ENCODE measurements around the gene MRPL21. TPM values are rescaled to one million over a fixed set of nuclear protein-coding genes. Genes with fewer than 3 reads are reported as not detected.

Gene MRPL21
- total RNA-seq, 2 donors from 2014 or later = 43.4 to 96.4 TPM

DNA sequence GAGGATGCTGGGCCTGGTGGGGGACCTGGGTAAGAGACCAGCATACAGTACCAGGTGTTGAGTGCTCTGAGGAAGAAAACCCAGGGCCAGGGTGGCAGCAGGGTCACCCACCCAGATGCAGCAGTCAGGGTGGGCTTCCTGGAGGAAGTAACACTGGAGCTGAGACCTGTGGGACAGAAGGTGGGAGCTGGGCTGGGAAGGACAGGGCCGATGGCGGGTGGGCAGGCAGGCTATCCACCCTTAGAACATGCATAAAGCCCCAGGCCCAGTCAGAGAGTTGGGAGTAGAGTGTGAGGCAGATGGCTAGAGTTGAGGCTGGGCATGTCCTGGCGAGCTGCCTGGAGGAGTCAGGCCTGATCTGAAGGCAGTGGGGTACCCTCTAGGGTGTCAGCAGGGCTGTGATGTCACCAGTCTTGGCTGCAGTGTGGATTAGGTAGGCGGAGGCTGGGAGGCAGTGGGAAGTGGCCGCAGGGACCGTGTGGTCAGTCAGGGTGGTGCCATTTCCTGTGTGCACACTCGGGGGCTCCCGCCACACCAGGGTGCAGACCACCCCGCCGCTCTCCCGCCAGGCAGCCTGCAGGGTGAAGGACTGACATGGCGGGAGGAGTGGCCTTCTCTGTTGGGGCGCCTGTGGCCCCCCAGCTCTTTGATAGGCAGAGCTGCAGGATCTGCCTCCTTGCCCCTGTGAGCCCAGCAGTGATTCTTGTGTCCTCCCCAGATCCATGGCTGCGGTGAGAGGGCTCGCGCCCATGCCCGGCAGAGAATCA is 35.4 kb upstream of the MRPL21 start:
- Mint-ChIP-seq H3K9me3 (no peaks in the 10 kb centered on the region), H3K4me1 (no peaks in the 10 kb centered on the region), H3K36me3 (ENCODE audit: low read depth) (peaks cover 38% of the 10 kb centered on the region)

DNA sequence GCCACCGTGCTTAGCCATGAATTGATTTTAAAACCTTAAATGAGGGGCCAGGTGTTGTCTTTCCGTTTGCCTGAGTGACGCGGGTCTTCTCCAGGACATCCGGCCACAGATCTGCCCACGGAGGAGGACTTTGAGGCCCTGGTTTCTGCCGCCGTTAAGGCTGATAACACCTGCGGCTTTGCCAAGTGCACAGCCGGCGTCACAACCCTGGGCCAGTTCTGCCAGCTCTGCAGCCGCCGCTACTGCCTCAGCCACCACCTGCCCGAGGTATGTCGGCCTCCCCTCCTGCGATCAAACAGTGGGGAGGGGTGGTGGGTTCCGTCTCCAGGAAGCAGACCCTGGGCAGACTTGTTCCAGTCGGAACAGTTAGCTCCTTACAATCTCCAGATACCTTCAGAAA is 34.5 kb upstream of the MRPL21 start:
- H3K27me3 Mint-ChIP-seq = no peaks in the 10 kb centered on the region
- no peaks in the 10 kb centered on the region for H3K9me3 Mint-ChIP-seq

More for the DNA sequence above, 35.4 kb upstream of the MRPL21 start:
- H3K27me3 Mint-ChIP-seq = no peaks in the 10 kb centered on the region
- no peak overlapping the region for H3K4me3 Mint-ChIP-seq
- no peak for ATAC-seq (replicated peaks)
- no peak overlapping the region for H3K27ac Mint-ChIP-seq

DNA sequence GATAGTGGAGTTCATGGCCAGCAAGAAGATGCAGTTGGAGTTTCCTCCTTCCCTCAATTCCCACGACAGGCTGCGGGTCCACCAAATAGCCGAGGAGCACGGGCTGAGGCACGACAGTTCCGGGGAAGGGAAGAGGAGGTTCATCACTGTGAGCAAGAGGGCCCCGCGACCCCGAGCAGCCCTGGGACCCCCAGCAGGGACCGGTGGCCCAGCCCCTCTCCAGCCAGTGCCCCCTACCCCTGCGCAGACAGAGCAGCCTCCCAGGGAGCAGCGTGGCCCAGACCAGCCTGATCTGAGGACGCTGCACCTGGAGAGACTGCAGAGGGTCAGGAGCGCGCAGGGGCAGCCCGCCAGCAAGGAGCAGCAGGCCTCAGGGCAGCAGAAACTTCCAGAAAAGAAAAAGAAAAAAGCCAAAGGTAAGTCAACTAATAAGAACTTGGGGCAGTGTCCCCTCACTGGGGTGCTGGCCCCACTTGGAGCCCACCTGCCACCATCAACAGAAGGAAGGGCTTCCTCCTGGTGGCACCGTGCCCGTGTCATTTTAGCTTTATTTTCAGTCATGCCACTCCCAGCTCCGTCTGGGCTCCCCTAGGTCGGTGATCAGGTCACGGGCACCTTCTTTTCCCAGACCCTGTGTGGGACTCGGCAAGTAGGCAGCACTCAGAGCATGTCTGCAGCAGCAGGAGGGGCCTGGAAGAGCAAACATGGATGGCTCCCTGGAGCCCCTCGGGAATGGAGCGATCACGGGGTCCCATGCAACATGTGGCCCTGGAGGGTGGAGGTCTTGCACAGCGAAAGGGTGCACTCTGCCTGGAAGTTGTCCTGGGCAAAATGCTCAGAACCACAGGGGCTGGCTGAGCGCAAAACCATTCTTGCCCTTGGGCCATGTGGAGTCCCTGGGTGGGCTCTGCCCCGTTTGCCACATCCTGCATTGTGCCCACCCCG is 33.3 kb upstream of the MRPL21 start:
- H3K27me3 Mint-ChIP-seq = no peaks in the 10 kb centered on the region
- no peaks in the 10 kb centered on the region for H3K9me3 Mint-ChIP-seq
- ATAC-seq (replicated peaks) = no peak
- no peaks in the 10 kb centered on the region for H3K4me1 Mint-ChIP-seq
- H3K36me3 Mint-ChIP-seq (ENCODE audit: low read depth) = peaks cover 38% of the 10 kb centered on the region
- no peak overlapping the region for H3K4me3 Mint-ChIP-seq
- H3K27ac Mint-ChIP-seq = no peak overlapping the region

More for the DNA sequence above, 34.5 kb upstream of the MRPL21 start:
- H3K27ac Mint-ChIP-seq = no peak overlapping the region
- H3K4me3 Mint-ChIP-seq = no peak overlapping the region
- H3K4me1 Mint-ChIP-seq = no peaks in the 10 kb centered on the region
- peaks cover 38% of the 10 kb centered on the region for H3K36me3 Mint-ChIP-seq (ENCODE audit: low read depth)
- no peak for ATAC-seq (replicated peaks)

DNA sequence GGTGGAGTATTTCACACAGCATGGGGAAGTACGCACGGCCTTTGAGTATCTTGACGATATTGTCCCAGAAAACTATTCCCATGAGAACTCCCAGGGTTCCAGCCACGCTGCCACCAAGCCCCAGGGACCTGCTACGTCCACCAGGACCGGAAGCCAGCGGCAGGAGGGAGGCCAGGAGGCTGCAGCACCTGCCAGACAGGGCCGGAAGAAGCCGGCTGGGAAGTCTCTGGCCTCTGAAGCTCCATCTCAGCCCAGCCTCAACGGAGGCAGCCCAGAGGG is 32.7 kb upstream of the MRPL21 start:
- H3K9me3 Mint-ChIP-seq = no peaks in the 10 kb centered on the region
- H3K27ac Mint-ChIP-seq = no peak overlapping the region
- no peak overlapping the region for H3K4me3 Mint-ChIP-seq
- no peaks in the 10 kb centered on the region for H3K4me1 Mint-ChIP-seq
- ATAC-seq (replicated peaks) = no peak
- H3K27me3 Mint-ChIP-seq = no peaks in the 10 kb centered on the region
- peaks cover 38% of the 10 kb centered on the region for H3K36me3 Mint-ChIP-seq (ENCODE audit: low read depth)

DNA sequence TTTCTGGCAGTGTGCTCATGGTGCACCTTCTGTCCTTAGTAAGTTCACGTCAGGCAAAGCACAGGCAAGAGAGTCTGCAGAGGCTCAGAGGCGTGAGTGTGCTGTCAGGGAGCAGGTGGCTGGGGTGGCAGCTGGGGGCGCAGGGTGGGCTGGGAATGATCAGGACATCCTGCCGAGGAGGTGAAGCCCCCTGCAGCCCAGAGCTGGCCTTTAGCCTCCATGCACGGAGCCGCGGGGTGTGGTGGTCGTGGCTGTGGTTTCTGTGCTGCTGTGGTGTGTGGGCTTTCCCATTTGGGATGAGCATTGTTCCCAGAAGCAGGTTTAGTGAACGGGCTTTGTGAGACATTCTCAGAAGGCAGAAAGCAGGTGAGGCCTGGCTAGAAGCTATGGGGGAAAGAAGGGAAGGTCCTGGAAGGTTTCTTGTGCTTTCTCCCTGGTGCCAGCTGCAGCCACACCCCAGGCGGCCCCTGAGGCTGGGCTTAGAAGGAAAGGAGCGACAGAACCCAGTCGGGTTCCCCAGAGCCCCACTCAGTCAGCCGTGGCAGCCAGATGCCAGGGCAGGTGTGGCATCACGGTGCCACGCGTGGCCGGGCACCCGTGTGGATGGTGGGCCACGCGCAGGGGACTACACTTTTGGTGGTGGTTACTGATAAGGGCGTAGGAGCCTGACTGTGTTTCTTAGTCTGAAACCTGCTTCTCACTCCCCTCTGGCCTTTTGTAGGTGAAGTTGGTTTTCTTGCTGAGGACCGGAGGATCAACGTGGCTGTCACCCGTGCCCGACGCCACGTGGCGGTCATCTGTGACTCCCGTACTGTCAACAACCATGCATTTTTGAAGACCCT is 32.1 kb upstream of the MRPL21 start:
- H3K4me1 Mint-ChIP-seq = no peaks in the 10 kb centered on the region
- no peak overlapping the region for H3K27ac Mint-ChIP-seq
- no peak overlapping the region for H3K4me3 Mint-ChIP-seq
- H3K9me3 Mint-ChIP-seq = no peaks in the 10 kb centered on the region
- peaks cover 35% of the 10 kb centered on the region for H3K36me3 Mint-ChIP-seq (ENCODE audit: low read depth)
- no peaks in the 10 kb centered on the region for H3K27me3 Mint-ChIP-seq
- no peak for ATAC-seq (replicated peaks)

DNA sequence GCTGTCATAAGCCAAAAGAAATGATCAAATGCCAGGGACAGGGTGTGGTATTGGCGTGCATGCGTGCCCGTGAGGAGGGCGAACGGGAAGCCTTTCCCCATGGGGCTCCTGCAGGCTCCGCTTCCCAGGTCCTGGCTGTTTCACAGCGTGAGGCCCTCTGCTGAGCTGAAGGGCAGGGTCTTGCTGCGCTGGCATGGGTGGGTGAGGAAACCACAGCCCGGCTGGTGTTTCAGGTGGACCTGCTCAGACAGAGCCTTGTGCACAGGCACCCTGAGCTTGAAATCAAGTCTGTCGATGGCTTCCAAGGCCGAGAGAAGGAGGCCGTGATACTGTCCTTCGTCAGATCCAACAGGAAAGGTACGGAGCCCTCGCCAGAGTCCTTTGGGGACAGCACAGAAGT is 31.4 kb upstream of the MRPL21 start:
- Mint-ChIP-seq H3K27ac (no peak overlapping the region), H3K4me1 (peaks cover 5% of the 10 kb centered on the region), H3K9me3 (no peaks in the 10 kb centered on the region), H3K36me3 (ENCODE audit: low read depth) (peaks cover 39% of the 10 kb centered on the region), H3K27me3 (no peaks in the 10 kb centered on the region), H3K4me3 (no peak overlapping the region)
- ATAC-seq (replicated peaks) = no peak

DNA sequence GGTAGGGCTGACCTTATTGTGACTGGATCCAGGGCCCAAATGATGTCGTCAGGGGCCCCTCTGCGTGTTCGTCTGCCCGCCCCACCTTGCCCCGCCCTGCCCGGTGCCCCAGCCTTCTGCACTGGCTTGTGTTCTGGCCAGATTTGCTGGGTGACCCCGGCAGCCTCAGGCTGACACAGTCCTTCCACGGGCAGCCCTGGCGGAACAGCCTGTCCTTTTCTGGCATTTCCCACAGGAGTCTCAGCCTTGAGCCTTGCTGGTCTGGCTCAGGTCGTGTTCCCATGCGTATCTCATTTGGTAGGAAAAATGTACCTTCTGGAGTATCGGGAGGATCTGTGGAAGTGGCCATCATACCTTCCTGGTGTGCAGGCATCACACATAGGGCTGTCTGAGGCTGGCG is 31.0 kb upstream of the MRPL21 start:
- peaks cover 43% of the 10 kb centered on the region for H3K36me3 Mint-ChIP-seq (ENCODE audit: low read depth)
- no peak for ATAC-seq (replicated peaks)
- no peaks in the 10 kb centered on the region for H3K27me3 Mint-ChIP-seq
- no peaks in the 10 kb centered on the region for H3K9me3 Mint-ChIP-seq
- no peak overlapping the region for H3K4me3 Mint-ChIP-seq
- H3K4me1 Mint-ChIP-seq = peaks cover 6% of the 10 kb centered on the region
- no peak overlapping the region for H3K27ac Mint-ChIP-seq

DNA sequence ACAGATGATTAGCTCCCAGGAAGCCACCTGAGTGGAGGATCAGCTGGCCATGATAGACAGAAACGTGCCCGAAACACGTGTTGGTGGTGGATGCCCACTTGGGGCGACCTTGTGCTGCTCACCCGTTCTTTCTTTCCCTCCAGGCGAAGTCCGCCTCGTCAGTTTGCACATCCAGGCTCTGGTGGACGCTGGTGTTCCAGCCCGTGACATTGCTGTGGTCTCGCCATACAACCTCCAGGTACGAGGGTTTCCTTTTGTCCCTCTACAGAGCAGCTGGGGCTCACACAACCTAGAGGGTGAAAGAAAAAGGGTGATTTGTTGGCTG is 30.7 kb upstream of the MRPL21 start:
- Mint-ChIP-seq H3K27me3 (no peaks in the 10 kb centered on the region), H3K4me1 (peaks cover 6% of the 10 kb centered on the region), H3K9me3 (no peaks in the 10 kb centered on the region), H3K4me3 (no peak overlapping the region), H3K27ac (no peak overlapping the region), H3K36me3 (ENCODE audit: low read depth) (peaks cover 47% of the 10 kb centered on the region)
- ATAC-seq (replicated peaks) = no peak

DNA sequence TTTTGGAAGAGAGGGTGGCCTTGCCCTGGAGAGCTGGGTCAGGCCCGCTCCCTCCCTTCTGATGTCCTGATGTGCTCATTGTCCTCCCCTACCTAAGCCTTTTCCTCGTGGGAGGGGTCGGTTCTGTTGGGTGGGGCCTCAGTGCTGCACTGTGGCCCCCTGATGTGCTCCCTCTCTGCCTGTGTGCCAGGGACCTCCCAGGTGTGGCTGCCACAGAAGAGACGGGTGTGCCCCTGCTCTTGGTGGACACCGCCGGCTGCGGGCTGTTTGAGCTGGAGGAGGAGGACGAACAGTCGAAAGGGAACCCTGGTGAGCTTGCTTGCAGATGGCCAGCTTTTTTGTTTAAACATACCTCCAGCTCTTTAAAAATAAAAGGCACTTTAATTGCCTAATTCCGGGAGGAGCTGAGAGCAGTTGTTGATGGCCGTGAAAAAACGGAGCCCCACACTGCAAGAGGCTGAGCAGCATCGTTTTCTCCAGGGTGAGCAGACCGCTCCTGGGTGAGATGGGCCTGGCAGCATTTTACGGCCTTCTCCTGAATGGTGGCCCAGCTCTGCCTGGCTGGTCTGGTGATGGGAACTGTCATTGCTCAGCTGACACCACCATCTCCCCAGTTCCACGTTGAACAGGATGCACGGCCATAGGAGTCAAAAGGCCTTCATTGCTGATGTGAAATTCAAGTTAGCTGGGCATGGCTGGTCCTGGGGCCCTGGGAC is 30.1 kb upstream of the MRPL21 start:
- peaks cover 6% of the 10 kb centered on the region for H3K4me1 Mint-ChIP-seq
- H3K9me3 Mint-ChIP-seq = no peaks in the 10 kb centered on the region
- peaks cover 48% of the 10 kb centered on the region for H3K36me3 Mint-ChIP-seq (ENCODE audit: low read depth)
- H3K27ac Mint-ChIP-seq = no peak overlapping the region
- no peaks in the 10 kb centered on the region for H3K27me3 Mint-ChIP-seq
- H3K4me3 Mint-ChIP-seq = no peak overlapping the region
- no peak for ATAC-seq (replicated peaks)

DNA sequence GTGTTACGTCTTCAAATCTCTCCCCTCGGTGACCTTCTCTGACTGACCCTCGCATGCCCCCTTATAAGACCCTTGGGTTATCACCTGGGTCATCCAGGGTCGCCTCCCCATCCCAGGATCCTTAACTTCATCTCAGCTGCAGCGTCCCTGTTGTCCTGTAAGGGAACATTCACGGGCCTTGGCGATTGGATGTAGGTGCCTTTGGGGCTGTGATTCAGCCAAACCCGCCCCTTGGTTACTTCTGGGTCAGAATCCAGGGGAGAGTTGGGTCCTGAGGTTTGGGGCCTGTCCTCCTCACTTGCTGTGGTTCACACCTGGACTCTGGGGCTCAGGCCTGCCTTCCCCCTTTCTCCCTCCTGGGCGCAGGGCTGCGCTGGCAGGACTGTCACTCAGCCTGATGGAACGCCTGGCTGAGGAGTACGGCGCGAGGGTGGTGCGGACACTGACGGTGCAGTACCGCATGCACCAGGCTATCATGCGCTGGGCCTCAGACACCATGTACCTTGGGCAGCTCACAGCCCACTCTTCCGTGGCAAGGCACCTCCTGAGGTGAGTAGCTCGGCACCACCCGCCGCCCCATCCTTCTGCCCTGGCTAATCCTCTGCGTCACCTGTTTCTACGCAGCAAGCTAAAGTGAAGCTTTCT is 29.4 kb upstream of the MRPL21 start:
- H3K4me3 Mint-ChIP-seq = no peak overlapping the region
- H3K36me3 Mint-ChIP-seq (ENCODE audit: low read depth) = peaks cover 48% of the 10 kb centered on the region
- ATAC-seq (replicated peaks) = no peak
- no peaks in the 10 kb centered on the region for H3K27me3 Mint-ChIP-seq
- H3K4me1 Mint-ChIP-seq = peaks cover 6% of the 10 kb centered on the region
- no peak overlapping the region for H3K27ac Mint-ChIP-seq
- H3K9me3 Mint-ChIP-seq = no peaks in the 10 kb centered on the region

DNA sequence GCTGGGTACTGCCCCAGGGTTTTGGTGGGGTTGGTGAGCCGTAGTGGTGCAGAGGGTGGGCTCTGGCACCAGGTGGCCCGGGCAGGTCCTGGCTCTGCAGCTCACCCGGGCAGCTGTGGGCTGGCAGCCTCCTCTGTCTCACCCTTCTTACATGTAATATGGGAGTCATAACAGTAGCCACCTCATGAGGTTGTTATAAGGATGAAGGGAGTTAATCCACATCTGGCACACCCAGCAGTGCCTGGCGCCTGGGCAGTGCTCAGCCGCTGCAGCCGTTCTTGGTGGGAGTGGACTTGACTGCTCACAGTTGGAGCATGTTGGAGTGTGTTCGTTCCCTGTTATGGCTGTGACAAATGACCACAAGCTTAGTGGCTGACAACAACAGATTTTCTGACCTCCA is 28.7 kb upstream of the MRPL21 start:
- Mint-ChIP-seq H3K4me1 (peaks cover 6% of the 10 kb centered on the region), H3K27ac (no peak overlapping the region), H3K9me3 (no peaks in the 10 kb centered on the region), H3K36me3 (ENCODE audit: low read depth) (peaks cover 49% of the 10 kb centered on the region), H3K4me3 (no peak overlapping the region), H3K27me3 (no peaks in the 10 kb centered on the region)
- no peak for ATAC-seq (replicated peaks)

DNA sequence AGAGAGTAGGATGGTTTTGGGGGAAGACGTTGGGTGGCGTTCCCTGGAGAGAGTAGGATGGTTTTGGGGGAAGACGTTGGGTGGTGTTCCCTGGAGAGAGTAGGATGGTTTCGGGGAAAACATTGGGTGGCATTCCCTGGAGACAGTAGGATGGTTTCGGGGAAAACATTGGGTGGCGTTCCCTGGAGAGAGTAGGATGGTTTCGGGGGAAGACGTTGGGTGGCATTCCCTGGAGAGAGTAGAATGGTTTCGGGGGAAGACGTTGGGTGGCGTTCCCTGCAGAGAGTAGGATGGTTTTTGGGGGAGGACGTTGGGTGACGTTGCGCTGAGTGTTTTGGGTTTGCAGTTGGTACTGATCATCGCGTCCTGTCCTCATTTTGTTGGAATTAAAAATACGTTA is 28.3 kb upstream of the MRPL21 start:
- H3K9me3 Mint-ChIP-seq = no peaks in the 10 kb centered on the region
- peaks cover 49% of the 10 kb centered on the region for H3K36me3 Mint-ChIP-seq (ENCODE audit: low read depth)
- H3K4me1 Mint-ChIP-seq = peaks cover 6% of the 10 kb centered on the region
- ATAC-seq (replicated peaks) = no peak
- H3K27ac Mint-ChIP-seq = no peak overlapping the region
- no peak overlapping the region for H3K4me3 Mint-ChIP-seq
- H3K27me3 Mint-ChIP-seq = no peaks in the 10 kb centered on the region

DNA sequence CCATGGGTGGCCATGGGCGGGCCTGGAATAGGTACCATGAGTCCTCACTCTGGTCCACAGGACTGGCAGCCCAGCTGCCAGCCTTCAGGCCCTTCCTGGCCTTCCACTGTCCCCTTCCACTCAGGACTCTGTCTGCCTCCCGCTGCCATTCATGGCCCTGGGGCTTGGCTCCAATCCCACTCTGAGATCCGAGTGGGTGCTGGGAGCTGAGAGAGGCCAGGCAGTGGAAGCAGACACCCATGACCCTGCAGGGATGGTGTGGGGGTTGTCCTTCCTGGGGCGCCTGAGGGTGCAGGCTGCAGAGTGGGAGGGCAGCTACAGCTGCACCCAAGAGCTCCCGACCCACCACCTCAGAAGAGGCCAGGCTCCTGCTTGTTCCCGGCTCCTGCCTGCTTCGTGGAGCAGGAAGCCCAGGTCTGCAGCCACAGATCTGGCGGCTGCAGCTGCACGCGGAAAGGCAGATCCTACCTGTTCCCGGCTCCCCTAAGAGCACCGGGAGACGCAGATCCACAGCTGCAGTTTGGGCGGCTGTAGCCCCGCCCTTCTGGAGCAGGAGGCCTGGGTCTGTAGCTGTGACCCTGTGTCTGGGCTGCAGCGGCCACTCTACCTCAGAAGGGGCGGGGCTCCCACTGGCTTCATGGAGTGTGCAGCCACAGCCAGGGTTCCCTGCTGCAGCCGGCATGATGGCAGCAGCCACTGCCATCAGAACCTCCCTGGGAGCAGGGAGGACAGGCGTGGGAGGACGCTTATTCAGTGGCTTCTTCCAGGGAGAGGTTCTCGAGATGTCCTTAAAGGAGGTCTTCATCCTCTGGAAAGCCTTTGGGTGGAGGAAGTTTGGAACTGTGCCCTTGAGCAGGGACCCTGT is 27.6 kb upstream of the MRPL21 start:
- H3K4me3 Mint-ChIP-seq = no peak overlapping the region
- H3K27me3 Mint-ChIP-seq = no peaks in the 10 kb centered on the region
- no peak for ATAC-seq (replicated peaks)
- no peak overlapping the region for H3K27ac Mint-ChIP-seq
- H3K36me3 Mint-ChIP-seq (ENCODE audit: low read depth) = peaks cover 52% of the 10 kb centered on the region
- H3K4me1 Mint-ChIP-seq = peaks cover 6% of the 10 kb centered on the region
- no peaks in the 10 kb centered on the region for H3K9me3 Mint-ChIP-seq
